ENCODE data around the gene NRP1. TPM values are rescaled to one million over a fixed set of nuclear protein-coding genes. Genes with fewer than 3 reads are reported as not detected.

NRP1 gene
- total and polyA plus RNA-seq, 2 donors = 36.9 to 172 TPM

DNA sequence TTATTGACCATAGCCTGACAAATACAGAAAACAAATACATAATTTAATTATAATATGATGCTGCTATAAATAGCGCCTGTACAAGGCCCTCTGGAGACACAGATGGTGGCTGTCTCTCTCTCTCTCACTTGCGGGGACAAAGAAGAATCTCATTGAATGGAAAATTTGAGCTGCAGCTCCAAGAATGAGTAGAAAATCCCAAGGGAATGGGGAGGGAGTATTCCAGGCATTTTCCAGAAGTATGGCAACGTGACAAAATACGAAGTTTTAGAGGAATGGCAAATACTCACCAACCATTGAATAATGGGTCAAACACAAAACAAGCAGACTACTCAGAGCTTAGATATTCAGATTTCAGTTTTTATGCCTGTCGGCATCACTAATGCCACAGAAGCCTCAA is 179.9 kb downstream of the NRP1 start:
- 83% methylated on average over 5 of the region's 5 CpGs for WGBS
- no peaks in the 10 kb centered on the region for H3K36me3 ChIP-seq (ENCODE audit: insufficient read depth)
- H3K4me1 ChIP-seq (ENCODE audit: insufficient read depth) = no peaks in the 10 kb centered on the region
- DNase-seq (ENCODE audit: extremely low spot score) = no peak
- H3K4me3 ChIP-seq (ENCODE audit: low read depth, low read length) = no peak overlapping the region
- H3K27ac ChIP-seq (ENCODE audit: low read depth) = no peak overlapping the region

DNA sequence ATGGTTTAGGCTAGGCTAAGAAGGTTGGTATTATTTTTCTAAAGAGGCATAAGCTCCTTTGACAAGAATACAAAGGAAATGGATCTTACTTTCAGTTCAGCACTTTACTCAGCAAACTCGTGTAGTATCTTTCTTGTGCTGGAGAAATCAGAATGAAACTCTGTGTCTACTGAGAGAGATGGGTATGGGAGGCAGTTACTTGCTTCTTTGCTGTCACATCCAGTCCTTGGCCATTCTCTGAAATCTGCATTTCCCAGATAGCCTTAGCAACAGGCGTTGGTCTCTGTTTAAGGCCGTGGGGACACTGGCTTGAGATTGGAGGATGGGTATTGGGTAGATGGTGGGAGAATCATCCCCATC is 180.5 kb downstream of the NRP1 start:
- Histone ChIP-seq H3K36me3 (ENCODE audit: insufficient read depth) (no peaks in the 10 kb centered on the region), H3K4me1 (ENCODE audit: insufficient read depth) (no peaks in the 10 kb centered on the region), H3K27ac (ENCODE audit: low read depth) (no peak overlapping the region), H3K4me3 (ENCODE audit: low read depth, low read length) (no peak overlapping the region)
- 74% methylated on average over 3 of the region's 3 CpGs for WGBS
- no peak for DNase-seq (ENCODE audit: extremely low spot score)

DNA sequence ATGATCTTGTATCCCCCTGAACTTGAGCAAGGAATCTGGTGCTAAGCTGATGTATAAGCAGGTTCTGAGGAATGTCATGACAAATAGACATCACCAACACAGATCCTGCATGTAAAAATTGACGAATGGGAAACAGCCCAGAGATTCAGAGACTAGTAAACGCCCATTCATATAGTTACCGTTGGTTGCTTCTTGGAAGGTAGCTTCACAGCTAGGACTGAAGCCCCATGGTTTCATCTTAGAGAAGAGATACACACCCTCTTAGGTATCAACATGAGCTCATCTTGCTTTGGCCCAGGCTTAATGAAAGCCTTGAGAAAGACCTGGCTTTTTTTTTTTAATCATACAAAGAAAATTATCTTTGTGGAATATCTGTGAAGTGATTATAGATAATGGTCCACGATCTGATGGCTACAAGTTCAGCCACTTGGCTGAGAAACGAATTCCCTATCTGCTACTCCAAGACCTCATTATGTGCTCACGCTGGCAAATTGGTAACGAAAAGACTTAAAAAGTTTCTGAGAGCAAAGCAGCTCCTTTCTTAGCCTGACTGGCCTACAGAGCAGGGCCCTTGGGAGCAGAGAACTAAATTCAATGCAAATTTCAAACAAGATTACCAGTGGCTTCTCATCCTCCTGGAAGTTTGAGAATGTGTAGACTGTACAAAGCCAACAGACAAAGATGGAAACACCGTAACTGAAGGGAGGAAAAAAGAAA is 181.1 kb downstream of the NRP1 start:
- no peak for DNase-seq (ENCODE audit: extremely low spot score)
- Histone ChIP-seq H3K36me3 (ENCODE audit: insufficient read depth) (no peaks in the 10 kb centered on the region), H3K27ac (ENCODE audit: low read depth) (no peak overlapping the region), H3K4me3 (ENCODE audit: low read depth, low read length) (no peak overlapping the region), H3K4me1 (ENCODE audit: insufficient read depth) (no peaks in the 10 kb centered on the region)
- 86% methylated on average over 8 of the region's 8 CpGs for WGBS

DNA sequence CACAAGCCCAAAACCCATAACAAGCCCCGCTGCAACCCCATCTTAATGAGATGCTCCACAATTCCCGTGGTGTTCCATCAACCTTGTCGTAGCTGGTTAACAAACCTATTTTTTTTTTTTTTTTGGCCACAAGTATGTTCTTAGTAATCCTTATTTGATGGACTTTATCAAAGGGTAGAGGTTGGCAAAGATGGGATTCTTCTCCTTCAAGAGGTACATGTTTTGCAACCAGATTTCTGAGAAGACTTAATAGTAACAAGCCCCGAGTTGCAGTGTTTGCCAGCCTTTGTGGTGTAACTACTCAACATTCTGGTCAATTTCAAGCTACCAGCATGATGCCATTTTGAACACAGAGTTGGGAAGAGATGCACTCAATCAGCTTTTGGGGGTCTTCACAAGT is 181.7 kb downstream of the NRP1 start:
- Histone ChIP-seq H3K4me3 (ENCODE audit: low read depth, low read length) (no peak overlapping the region), H3K4me1 (ENCODE audit: insufficient read depth) (no peaks in the 10 kb centered on the region), H3K36me3 (ENCODE audit: insufficient read depth) (no peaks in the 10 kb centered on the region), H3K27ac (ENCODE audit: low read depth) (no peak overlapping the region)
- WGBS = 96% methylated on average over 4 of the region's 4 CpGs
- no peak for DNase-seq (ENCODE audit: extremely low spot score)

DNA sequence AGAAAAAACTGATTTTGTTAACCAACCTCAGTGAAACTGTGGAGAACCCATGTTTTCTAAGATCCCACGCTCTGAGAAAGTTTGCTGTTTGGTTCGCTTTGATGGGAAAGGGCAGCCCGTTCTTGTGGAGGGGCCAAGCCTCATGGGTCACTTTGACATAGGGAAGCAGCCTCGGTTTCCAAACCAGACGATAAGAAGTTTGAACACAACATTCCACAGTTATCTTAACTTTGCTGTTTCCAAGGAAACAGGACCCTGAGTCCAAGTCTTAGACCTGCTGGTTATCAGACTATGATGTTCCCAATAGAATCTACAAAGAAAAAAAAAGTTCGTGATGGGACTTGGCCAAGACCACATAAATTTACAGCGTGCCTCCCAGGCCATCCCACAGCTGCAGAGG is 182.3 kb downstream of the NRP1 start:
- 52% methylated on average over 7 of the region's 7 CpGs for WGBS
- Histone ChIP-seq H3K27ac (ENCODE audit: low read depth) (no peak overlapping the region), H3K4me3 (ENCODE audit: low read depth, low read length) (no peak overlapping the region), H3K36me3 (ENCODE audit: insufficient read depth) (no peaks in the 10 kb centered on the region), H3K4me1 (ENCODE audit: insufficient read depth) (no peaks in the 10 kb centered on the region)
- no peak for DNase-seq (ENCODE audit: extremely low spot score)

DNA sequence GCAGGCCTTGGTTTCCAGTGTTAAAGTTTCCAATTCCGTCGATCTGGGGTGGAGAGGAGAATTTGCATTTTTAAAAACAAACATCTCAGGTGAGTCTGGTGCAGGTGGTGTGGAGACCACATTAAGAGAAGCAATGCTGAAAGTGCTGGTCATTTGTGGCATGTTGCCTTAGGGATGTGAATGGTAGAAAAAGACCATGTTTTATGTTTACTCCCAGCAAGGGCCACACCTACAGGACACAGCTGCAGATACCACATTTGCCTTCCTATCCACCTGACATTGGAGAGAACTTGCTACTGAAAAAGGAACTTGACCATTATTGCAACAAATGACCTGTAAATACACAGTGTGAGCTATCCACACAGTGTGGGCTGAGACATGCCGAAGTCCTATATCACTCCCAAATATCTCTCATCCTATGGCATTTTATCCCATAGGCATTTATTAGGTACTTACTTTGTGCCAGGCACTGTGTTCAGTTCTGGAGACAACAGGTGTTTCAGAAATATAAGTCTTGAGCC is 183.1 kb downstream of the NRP1 start:
- Histone ChIP-seq H3K4me3 (ENCODE audit: low read depth, low read length) (no peak overlapping the region), H3K27ac (ENCODE audit: low read depth) (no peak overlapping the region), H3K36me3 (ENCODE audit: insufficient read depth) (no peaks in the 10 kb centered on the region), H3K4me1 (ENCODE audit: insufficient read depth) (no peaks in the 10 kb centered on the region)
- DNase-seq (ENCODE audit: extremely low spot score) = no peak
- WGBS = 94% methylated on average over 3 of the region's 3 CpGs

DNA sequence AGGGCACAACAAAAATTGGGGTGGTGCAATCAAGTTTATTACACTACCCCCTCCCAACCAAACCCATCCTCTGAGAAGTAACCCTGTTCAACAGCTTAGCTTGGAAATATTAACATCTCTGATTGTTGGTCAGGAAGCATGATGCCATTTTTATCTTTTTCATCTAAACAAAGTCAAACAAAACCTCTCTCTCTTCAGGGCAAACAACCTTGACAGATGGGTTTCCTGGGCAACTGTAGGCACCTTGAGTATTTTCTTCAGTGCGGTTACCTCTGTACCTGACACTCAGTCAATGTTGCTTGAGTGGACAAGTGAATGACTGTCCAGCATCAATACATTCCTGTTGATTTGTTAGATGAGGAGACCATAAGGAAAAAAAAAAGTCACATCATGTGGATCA is 183.6 kb downstream of the NRP1 start:
- Histone ChIP-seq H3K27ac (ENCODE audit: low read depth) (no peak overlapping the region), H3K36me3 (ENCODE audit: insufficient read depth) (no peaks in the 10 kb centered on the region), H3K4me3 (ENCODE audit: low read depth, low read length) (no peak overlapping the region), H3K4me1 (ENCODE audit: insufficient read depth) (no peaks in the 10 kb centered on the region)
- no peak for DNase-seq (ENCODE audit: extremely low spot score)
- 92% methylated on average over 1 of the region's 1 CpG for WGBS

DNA sequence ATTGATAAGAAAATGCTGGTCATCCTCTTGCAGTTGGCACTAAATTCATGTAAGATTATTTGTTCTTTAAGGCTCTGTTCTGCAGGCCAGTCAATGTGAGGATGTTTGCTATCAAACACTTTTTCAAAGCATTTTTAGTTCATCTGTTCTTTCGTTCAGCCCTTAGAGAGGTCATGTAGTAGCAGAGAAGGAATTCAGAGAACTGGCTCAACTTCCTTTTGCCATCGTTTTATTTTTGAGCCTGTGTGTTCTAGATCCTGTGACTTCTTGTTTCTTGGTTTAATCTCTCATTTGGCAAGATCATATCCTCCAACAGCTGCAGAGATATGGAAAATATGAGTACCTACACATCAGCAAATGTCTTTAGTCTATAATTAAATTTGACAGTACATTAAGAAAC is 184.3 kb downstream of the NRP1 start:
- Histone ChIP-seq H3K36me3 (ENCODE audit: insufficient read depth) (no peaks in the 10 kb centered on the region), H3K4me3 (ENCODE audit: low read depth, low read length) (no peak overlapping the region), H3K4me1 (ENCODE audit: insufficient read depth) (no peaks in the 10 kb centered on the region), H3K27ac (ENCODE audit: low read depth) (no peak overlapping the region)
- no peak for DNase-seq (ENCODE audit: extremely low spot score)
- 32% methylated on average over 2 of the region's 2 CpGs for WGBS

DNA sequence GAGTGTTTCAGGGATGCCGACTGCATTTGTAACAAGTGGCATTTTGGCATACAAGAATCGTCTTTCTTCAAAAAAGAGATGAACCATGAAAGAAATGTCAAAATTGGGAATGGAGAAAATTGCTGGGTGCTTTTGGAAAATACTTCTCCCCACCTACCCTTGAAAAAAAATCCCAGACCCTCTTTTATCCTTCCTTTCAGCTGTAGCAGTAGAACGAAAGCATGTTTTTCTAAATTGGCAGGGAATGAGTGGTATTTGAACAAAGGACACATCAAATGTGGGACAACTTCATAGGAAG is 187.5 kb downstream of the NRP1 start:
- Histone ChIP-seq H3K36me3 (ENCODE audit: insufficient read depth) (no peaks in the 10 kb centered on the region), H3K4me1 (ENCODE audit: insufficient read depth) (no peaks in the 10 kb centered on the region), H3K27ac (ENCODE audit: low read depth) (no peak overlapping the region), H3K4me3 (ENCODE audit: low read depth, low read length) (no peak overlapping the region)
- WGBS = 94% methylated on average over 3 of the region's 3 CpGs
- DNase-seq (ENCODE audit: extremely low spot score) = no peak

DNA sequence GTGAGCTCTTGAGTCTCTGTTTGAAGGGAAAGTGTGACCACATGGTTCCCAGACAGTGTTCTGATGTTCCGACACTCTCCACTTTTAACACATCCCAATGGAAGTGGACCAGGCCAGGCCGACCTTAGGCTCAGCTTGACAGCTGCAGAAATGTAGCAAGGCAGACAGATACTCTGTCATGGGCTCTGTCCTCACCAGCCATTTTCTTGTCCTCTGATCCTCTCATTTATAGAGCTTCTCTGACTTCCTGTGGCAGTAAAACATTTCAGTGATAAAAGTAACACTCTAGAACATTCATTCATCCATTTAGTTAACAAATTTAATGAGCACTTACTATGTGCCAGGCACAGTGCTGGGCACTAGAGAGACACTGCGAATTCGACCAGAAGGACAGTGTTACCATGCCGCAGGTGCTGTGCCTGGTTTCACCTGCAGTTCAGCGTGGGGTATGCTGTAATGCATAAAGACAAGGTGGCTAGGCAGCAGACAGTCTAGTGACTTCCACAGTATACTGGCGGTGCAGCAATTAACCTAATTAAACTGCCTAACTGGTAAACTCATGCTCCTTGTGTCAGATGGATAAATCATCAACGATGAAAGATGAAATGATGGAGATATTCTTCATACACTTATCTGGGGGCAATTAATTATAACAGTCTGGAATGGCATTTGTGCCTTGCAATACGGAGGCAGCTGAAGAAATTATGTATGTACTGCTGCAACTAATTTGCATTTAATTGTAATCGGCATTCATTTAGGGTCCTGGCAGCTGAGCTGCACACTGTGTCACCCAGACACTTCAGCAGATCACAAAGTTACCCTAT is 188.1 kb downstream of the NRP1 start:
- no peak overlapping the region for H3K27ac ChIP-seq (ENCODE audit: low read depth)
- H3K4me3 ChIP-seq (ENCODE audit: low read depth, low read length) = no peak overlapping the region
- DNase-seq (ENCODE audit: extremely low spot score) = no peak
- H3K36me3 ChIP-seq (ENCODE audit: insufficient read depth) = no peaks in the 10 kb centered on the region
- WGBS = 89% methylated on average over 10 of the region's 10 CpGs
- no peaks in the 10 kb centered on the region for H3K4me1 ChIP-seq (ENCODE audit: insufficient read depth)

DNA sequence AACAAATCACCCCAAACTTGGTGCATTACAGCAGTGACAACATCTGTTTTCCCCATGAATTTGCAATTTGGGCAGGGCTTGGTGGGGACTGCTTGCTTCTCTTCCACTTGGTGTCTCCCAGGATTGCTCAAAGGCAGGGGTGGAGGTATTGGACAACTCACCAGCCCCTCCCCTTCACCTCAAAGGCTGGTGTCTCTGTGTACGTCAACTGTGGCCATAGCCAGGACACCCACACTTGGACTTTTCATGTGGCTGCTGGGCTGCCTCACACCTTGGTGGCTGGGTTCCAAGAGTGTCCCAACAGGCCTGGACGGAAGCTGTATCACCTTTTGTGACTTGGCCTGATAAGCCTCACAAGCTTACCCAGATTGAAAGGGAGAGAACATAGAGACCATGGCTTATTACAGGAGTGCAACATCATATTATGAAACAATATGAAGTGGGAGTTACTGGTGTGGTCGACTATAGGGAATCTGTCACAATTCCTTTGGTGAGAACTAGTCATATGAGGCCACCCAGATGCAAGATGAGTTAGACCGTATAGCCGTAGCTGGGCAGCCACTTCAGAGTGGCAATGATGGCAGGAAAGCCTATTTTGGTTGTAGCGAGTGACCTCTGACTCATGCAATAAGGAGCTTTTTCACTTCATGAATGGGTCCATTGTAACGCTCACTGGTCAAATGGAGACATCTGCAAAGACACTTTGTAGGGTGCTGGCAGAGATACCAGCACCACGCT is 188.8 kb downstream of the NRP1 start:
- H3K27ac ChIP-seq (ENCODE audit: low read depth) = no peak overlapping the region
- H3K4me3 ChIP-seq (ENCODE audit: low read depth, low read length) = no peak overlapping the region
- no peaks in the 10 kb centered on the region for H3K36me3 ChIP-seq (ENCODE audit: insufficient read depth)
- no peak for DNase-seq (ENCODE audit: extremely low spot score)
- WGBS = 89% methylated on average over 8 of the region's 8 CpGs
- H3K4me1 ChIP-seq (ENCODE audit: insufficient read depth) = no peaks in the 10 kb centered on the region

DNA sequence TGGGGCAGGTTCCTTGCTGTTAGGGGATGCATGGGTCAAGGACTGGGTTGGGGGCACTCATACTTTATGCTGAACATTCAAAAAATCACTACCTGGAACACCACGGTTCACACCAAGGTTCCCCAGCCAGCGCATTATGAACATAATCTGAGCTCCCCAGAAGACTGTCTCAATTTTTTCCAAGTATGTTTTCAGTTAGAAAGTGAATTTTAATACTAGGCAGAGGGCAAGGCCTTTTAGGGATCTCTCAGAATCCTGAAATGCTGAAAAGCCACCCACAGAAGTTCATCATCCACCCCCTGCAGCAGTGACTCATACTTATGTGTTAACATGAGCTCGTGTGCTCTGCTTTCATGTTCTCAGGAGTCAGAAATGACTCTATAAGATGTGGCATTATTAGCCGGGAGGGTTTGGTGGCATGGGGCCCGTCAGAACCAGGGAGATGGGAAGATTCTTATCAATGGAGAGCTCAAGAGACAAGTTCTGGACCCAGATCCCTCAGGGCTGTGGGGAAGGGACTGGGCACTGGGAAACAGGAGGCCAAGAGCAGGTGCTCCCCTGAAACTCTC is 191.2 kb downstream of the NRP1 start:
- Histone ChIP-seq H3K4me3 (ENCODE audit: low read depth, low read length) (no peak overlapping the region), H3K27ac (ENCODE audit: low read depth) (no peak overlapping the region), H3K4me1 (ENCODE audit: insufficient read depth) (no peaks in the 10 kb centered on the region), H3K36me3 (ENCODE audit: insufficient read depth) (no peaks in the 10 kb centered on the region)
- DNase-seq (ENCODE audit: extremely low spot score) = no peak
- 81% methylated on average over 5 of the region's 5 CpGs for WGBS

DNA sequence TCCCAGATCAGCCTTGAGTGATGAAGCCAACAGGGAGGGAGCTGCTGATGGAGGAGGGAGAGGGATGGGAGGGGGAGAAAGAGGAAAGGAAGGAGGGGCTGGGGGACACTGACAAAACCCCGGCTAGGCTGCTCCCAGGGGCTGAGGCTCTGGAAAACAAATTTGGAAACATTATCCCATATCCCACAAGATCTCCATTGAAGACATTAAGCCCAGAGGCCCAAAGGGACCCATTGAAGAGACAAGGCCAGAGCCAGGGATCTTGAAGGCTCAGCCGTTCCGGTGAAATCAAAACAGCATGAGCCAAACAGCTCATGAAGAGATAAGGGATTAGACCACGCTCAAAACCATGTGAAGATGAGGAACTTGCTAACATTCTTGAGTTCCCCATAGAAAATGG is 192.2 kb downstream of the NRP1 start:
- H3K36me3 ChIP-seq (ENCODE audit: insufficient read depth) = no peaks in the 10 kb centered on the region
- 65% methylated on average over 4 of the region's 4 CpGs for WGBS
- H3K4me3 ChIP-seq (ENCODE audit: low read depth, low read length) = no peak overlapping the region
- DNase-seq (ENCODE audit: extremely low spot score) = no peak
- no peak overlapping the region for H3K27ac ChIP-seq (ENCODE audit: low read depth)
- no peaks in the 10 kb centered on the region for H3K4me1 ChIP-seq (ENCODE audit: insufficient read depth)
